ENCODE measurements around the gene IFIT3. TPM values are rescaled to one million over a fixed set of nuclear protein-coding genes. Genes with fewer than 3 reads are reported as not detected.

Gene IFIT3
- total and polyA plus RNA-seq, 9 of the 15 experiments (the other 6 are each of a cell fraction or from before 2014, with no cell fraction given) = 0.23 to 2.2 (median 0.77) TPM

DNA sequence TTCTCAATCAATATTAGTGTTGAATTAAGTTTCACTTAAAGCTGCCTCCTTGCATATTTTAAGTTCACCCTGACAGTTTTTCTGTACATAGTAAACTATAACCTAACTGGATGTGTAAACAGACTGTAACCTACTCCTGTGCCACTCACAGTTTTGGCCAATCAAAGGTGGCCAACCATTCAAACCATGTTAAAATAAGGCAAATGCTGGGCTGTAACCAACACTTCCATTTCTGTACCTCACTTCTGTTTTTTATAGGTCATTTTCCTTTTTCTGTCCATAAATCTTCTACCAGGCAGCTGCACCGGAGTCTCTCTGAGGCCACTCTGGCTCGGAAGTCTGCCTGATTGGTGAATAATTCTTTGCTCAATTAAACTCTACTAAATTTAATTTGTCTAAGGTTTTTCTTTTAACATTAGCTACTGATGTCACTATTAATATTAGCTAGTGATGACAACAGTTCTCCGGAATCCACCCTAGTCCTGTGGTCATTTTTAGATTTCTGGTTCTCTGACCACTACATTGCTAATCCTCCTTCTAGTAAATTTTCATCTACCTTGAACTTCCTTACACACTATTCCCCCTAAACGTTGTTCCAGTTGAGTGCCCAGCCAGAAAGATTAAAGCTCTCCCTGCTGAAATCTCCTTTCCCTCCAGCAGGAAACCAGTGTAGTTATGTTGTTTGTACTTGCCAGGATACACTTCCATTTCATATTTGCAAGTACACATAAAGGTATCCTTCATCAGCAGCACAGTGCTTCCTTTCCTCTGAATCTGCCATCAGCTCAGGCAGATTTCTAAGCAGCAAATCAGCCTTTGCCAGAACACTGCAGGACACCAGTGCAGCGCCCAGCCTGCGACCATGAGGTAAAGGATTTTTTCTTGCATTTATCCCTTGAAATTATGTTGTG, 44.5 kb upstream of the IFIT3 start (continued):
- TF ChIP-seq, protein P1, sequence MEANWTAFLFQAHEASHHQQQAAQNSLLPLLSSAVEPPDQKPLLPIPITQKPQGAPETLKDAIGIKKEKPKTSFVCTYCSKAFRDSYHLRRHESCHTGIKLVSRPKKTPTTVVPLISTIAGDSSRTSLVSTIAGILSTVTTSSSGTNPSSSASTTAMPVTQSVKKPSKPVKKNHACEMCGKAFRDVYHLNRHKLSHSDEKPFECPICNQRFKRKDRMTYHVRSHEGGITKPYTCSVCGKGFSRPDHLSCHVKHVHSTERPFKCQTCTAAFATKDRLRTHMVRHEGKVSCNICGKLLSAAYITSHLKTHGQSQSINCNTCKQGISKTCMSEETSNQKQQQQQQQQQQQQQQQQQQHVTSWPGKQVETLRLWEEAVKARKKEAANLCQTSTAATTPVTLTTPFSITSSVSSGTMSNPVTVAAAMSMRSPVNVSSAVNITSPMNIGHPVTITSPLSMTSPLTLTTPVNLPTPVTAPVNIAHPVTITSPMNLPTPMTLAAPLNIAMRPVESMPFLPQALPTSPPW (CRISPR knock-in tag; IDR thresholded peaks at IDR 0.05) = no peak
- TF ChIP-seq, protein P2, sequence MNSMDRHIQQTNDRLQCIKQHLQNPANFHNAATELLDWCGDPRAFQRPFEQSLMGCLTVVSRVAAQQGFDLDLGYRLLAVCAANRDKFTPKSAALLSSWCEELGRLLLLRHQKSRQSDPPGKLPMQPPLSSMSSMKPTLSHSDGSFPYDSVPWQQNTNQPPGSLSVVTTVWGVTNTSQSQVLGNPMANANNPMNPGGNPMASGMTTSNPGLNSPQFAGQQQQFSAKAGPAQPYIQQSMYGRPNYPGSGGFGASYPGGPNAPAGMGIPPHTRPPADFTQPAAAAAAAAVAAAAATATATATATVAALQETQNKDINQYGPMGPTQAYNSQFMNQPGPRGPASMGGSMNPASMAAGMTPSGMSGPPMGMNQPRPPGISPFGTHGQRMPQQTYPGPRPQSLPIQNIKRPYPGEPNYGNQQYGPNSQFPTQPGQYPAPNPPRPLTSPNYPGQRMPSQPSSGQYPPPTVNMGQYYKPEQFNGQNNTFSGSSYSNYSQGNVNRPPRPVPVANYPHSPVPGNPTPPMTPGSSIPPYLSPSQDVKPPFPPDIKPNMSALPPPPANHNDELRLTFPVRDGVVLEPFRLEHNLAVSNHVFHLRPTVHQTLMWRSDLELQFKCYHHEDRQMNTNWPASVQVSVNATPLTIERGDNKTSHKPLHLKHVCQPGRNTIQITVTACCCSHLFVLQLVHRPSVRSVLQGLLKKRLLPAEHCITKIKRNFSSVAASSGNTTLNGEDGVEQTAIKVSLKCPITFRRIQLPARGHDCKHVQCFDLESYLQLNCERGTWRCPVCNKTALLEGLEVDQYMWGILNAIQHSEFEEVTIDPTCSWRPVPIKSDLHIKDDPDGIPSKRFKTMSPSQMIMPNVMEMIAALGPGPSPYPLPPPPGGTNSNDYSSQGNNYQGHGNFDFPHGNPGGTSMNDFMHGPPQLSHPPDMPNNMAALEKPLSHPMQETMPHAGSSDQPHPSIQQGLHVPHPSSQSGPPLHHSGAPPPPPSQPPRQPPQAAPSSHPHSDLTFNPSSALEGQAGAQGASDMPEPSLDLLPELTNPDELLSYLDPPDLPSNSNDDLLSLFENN (IDR thresholded peaks at IDR 0.05; ENCODE audit: low read depth in 2 of 2, low read length in 2 of 2) = no peak
- TF ChIP-seq, protein P3, sequence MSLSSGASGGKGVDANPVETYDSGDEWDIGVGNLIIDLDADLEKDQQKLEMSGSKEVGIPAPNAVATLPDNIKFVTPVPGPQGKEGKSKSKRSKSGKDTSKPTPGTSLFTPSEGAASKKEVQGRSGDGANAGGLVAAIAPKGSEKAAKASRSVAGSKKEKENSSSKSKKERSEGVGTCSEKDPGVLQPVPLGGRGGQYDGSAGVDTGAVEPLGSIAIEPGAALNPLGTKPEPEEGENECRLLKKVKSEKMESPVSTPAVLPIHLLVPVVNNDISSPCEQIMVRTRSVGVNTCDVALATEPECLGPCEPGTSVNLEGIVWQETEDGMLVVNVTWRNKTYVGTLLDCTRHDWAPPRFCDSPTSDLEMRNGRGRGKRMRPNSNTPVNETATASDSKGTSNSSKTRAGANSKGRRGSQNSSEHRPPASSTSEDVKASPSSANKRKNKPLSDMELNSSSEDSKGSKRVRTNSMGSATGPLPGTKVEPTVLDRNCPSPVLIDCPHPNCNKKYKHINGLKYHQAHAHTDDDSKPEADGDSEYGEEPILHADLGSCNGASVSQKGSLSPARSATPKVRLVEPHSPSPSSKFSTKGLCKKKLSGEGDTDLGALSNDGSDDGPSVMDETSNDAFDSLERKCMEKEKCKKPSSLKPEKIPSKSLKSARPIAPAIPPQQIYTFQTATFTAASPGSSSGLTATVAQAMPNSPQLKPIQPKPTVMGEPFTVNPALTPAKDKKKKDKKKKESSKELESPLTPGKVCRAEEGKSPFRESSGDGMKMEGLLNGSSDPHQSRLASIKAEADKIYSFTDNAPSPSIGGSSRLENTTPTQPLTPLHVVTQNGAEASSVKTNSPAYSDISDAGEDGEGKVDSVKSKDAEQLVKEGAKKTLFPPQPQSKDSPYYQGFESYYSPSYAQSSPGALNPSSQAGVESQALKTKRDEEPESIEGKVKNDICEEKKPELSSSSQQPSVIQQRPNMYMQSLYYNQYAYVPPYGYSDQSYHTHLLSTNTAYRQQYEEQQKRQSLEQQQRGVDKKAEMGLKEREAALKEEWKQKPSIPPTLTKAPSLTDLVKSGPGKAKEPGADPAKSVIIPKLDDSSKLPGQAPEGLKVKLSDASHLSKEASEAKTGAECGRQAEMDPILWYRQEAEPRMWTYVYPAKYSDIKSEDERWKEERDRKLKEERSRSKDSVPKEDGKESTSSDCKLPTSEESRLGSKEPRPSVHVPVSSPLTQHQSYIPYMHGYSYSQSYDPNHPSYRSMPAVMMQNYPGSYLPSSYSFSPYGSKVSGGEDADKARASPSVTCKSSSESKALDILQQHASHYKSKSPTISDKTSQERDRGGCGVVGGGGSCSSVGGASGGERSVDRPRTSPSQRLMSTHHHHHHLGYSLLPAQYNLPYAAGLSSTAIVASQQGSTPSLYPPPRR (CRISPR knock-in tag; IDR thresholded peaks at IDR 0.05; ENCODE audit: borderline replicate concordance) = no peak
- TF ChIP-seq BCL6 (CRISPR knock-in tag; IDR thresholded peaks at IDR 0.05) (no peak), MXI1 (IDR thresholded peaks at IDR 0.05; ENCODE audit: low read depth, low read length) (no peak)
- TF ChIP-seq, protein P4, sequence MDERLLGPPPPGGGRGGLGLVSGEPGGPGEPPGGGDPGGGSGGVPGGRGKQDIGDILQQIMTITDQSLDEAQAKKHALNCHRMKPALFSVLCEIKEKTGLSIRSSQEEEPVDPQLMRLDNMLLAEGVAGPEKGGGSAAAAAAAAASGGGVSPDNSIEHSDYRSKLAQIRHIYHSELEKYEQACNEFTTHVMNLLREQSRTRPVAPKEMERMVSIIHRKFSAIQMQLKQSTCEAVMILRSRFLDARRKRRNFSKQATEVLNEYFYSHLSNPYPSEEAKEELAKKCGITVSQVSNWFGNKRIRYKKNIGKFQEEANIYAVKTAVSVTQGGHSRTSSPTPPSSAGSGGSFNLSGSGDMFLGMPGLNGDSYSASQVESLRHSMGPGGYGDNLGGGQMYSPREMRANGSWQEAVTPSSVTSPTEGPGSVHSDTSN (CRISPR knock-in tag; IDR thresholded peaks at IDR 0.05; ENCODE audit: low read depth) = no peak
- TF ChIP-seq, protein P4 (tag; conservative IDR thresholded peaks at IDR 0.05; ENCODE audit: low read depth) = no peak
- TF ChIP-seq, protein P5, sequence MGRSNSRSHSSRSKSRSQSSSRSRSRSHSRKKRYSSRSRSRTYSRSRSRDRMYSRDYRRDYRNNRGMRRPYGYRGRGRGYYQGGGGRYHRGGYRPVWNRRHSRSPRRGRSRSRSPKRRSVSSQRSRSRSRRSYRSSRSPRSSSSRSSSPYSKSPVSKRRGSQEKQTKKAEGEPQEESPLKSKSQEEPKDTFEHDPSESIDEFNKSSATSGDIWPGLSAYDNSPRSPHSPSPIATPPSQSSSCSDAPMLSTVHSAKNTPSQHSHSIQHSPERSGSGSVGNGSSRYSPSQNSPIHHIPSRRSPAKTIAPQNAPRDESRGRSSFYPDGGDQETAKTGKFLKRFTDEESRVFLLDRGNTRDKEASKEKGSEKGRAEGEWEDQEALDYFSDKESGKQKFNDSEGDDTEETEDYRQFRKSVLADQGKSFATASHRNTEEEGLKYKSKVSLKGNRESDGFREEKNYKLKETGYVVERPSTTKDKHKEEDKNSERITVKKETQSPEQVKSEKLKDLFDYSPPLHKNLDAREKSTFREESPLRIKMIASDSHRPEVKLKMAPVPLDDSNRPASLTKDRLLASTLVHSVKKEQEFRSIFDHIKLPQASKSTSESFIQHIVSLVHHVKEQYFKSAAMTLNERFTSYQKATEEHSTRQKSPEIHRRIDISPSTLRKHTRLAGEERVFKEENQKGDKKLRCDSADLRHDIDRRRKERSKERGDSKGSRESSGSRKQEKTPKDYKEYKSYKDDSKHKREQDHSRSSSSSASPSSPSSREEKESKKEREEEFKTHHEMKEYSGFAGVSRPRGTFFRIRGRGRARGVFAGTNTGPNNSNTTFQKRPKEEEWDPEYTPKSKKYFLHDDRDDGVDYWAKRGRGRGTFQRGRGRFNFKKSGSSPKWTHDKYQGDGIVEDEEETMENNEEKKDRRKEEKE (IDR thresholded peaks at IDR 0.05; ENCODE audit: borderline replicate concordance in 1 of 2, control insufficient read depth in 1 of 2, low read depth in 2 of 2, low read length in 1 of 2) = no peak

Data from K562 (cell line).